Adrenal gland (tissue), 5 donors: ENCODE measurements around the gene RIPK1.

ENCODE experiments used
- CTCF ChIP-seq, 6 experiments: fragments of 450-650 bp in 4 of 6; fragments of 200-600 bp in 2 of 6; sonication (generic) in 1 of 6; IDR thresholded peaks; 1 replicate in 5 of 6; 2 replicates in 1 of 6; pipeline versions ENCODE4 v1.5.1 to v1.8.0; 2016 to 2021; ENCODE audit warnings: antibody characterized with exemption in 6 of 6, mild to moderate bottlenecking in 2 of 6, moderate library complexity in 1 of 6
- POLR2A ChIP-seq, 2 donors: fragments of 450-650 bp; IDR thresholded peaks; one replicate each; pipeline ENCODE4 v1.6.1; 2017; ENCODE audit warnings: antibody characterized with exemption in 2 of 2, mild to moderate bottlenecking in 2 of 2, moderate library complexity in 1 of 2
- donor health status: DM: no; HTN: no; CAD: no.

- TF ChIP-seq CTCF (IDR thresholded peaks at IDR 0.05) (no peak), POLR2A (IDR thresholded peaks at IDR 0.05) (no peak)
Observed at GRCh38 chr6:3081960-3082359, 13.7 kb downstream of the RIPK1 start.
